ENCODE measurements around the gene ZNF668. TPM values are rescaled to one million over a fixed set of nuclear protein-coding genes. Genes with fewer than 3 reads are reported as not detected.

Gene ZNF668
- total and polyA plus RNA-seq, 2 experiments from 2014 or later, result 6.2 to 13.1 TPM

DNA sequence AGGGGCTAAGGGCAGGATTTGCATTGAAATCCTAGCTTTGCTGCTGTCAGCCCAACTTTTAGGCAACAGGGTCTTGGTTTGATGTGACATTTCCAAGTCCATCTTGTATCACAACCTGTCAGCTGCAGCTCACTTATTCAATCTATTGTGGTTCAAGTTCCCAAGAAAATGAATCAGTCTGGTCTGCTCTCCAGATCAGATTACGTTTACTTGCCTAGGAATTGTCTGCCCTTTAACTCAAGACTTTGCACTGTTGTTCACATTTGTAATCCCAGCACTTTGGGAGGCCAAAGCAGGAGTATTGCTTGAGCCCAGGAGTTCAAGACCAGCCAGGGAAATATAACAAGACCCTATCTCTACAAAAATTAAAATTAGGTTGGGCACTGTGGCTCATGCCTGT is 30.7 kb downstream of the ZNF668 start (continued):
- TF ChIP-seq, protein P1, sequence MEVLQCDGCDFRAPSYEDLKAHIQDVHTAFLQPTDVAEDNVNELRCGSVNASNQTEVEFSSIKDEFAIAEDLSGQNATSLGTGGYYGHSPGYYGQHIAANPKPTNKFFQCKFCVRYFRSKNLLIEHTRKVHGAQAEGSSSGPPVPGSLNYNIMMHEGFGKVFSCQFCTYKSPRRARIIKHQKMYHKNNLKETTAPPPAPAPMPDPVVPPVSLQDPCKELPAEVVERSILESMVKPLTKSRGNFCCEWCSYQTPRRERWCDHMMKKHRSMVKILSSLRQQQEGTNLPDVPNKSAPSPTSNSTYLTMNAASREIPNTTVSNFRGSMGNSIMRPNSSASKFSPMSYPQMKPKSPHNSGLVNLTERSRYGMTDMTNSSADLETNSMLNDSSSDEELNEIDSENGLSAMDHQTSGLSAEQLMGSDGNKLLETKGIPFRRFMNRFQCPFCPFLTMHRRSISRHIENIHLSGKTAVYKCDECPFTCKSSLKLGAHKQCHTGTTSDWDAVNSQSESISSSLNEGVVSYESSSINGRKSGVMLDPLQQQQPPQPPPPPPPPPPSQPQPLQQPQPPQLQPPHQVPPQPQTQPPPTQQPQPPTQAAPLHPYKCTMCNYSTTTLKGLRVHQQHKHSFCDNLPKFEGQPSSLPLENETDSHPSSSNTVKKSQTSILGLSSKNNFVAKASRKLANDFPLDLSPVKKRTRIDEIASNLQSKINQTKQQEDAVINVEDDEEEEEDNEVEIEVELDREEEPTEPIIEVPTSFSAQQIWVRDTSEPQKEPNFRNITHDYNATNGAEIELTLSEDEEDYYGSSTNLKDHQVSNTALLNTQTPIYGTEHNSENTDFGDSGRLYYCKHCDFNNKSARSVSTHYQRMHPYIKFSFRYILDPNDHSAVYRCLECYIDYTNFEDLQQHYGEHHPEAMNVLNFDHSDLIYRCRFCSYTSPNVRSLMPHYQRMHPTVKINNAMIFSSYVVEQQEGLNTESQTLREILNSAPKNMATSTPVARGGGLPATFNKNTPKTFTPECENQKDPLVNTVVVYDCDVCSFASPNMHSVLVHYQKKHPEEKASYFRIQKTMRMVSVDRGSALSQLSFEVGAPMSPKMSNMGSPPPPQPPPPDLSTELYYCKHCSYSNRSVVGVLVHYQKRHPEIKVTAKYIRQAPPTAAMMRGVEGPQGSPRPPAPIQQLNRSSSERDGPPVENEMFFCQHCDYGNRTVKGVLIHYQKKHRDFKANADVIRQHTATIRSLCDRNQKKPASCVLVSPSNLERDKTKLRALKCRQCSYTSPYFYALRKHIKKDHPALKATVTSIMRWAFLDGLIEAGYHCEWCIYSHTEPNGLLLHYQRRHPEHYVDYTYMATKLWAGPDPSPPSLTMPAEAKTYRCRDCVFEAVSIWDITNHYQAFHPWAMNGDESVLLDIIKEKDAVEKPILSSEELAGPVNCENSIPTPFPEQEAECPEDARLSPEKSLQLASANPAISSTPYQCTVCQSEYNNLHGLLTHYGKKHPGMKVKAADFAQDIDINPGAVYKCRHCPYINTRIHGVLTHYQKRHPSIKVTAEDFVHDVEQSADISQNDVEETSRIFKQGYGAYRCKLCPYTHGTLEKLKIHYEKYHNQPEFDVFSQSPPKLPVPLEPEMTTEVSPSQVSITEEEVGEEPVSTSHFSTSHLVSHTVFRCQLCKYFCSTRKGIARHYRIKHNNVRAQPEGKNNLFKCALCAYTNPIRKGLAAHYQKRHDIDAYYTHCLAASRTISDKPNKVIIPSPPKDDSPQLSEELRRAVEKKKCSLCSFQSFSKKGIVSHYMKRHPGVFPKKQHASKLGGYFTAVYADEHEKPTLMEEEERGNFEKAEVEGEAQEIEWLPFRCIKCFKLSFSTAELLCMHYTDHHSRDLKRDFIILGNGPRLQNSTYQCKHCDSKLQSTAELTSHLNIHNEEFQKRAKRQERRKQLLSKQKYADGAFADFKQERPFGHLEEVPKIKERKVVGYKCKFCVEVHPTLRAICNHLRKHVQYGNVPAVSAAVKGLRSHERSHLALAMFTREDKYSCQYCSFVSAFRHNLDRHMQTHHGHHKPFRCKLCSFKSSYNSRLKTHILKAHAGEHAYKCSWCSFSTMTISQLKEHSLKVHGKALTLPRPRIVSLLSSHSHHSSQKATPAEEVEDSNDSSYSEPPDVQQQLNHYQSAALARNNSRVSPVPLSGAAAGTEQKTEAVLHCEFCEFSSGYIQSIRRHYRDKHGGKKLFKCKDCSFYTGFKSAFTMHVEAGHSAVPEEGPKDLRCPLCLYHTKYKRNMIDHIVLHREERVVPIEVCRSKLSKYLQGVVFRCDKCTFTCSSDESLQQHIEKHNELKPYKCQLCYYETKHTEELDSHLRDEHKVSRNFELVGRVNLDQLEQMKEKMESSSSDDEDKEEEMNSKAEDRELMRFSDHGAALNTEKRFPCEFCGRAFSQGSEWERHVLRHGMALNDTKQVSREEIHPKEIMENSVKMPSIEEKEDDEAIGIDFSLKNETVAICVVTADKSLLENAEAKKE (CRISPR knock-in tag; IDR thresholded peaks at IDR 0.05), result no peak
- no peak for TF ChIP-seq ZNF331 (CRISPR knock-in tag; IDR thresholded peaks at IDR 0.05; ENCODE audit: low read depth)
- TF ChIP-seq, protein P2, sequence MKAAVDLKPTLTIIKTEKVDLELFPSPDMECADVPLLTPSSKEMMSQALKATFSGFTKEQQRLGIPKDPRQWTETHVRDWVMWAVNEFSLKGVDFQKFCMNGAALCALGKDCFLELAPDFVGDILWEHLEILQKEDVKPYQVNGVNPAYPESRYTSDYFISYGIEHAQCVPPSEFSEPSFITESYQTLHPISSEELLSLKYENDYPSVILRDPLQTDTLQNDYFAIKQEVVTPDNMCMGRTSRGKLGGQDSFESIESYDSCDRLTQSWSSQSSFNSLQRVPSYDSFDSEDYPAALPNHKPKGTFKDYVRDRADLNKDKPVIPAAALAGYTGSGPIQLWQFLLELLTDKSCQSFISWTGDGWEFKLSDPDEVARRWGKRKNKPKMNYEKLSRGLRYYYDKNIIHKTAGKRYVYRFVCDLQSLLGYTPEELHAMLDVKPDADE (IDR thresholded peaks at IDR 0.05), result no peak
- no peak for TF ChIP-seq ZNF114 (CRISPR knock-in tag; IDR thresholded peaks at IDR 0.05)

DNA sequence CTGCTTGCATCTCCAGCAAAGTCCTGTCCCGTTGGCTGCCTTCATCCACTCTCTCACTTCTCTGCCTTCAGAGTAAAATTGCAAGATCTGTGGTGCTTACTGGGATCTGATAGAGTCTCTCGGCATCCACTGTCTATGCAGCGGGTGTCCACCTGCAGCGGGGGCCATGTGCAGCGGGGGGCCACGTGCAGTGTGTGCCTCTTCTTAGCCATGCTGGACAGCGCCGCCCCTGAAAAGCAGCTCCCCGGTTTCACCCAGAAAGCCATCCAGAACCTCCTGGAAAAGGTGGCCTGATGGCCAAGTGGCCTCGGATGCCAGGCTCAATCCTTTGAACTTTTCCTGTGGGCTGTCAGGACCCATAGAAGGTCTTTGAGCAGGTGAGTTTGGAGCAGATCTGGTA is 31.2 kb downstream of the ZNF668 start:
- Histone ChIP-seq H3K4me2 (peak overlapping the region; percentile 75), H3K79me2 (replicated peaks; ENCODE audit: insufficient read depth) (no peaks in the 10 kb centered on the region), H4K20me1 (replicated peaks; ENCODE audit: insufficient read depth) (no peaks in the 10 kb centered on the region), H3K27me3 (ENCODE audit: insufficient read depth) (no peaks in the 10 kb centered on the region), H3K36me3 (ENCODE audit: insufficient read depth) (no peaks in the 10 kb centered on the region; the same call in 1 of the 2 replicates), H3F3A (replicated peaks; ENCODE audit: low read depth) (peaks cover 12% of the 10 kb centered on the region; the same call in 1 of the 2 replicates), H3K9me2 (ENCODE audit: insufficient read depth) (no peaks in the 10 kb centered on the region), H2AFZ (peak overlapping the region; percentile 93), H3K27ac (ENCODE audit: low read depth) (no peak overlapping the region), H3K4me1 (ENCODE audit: insufficient read depth) (0 out of 2 replicates have a peak, but pooled peaks cover 9% of the 10 kb centered on the region), H3K4me3 (peak overlapping the region; percentile 58)
- no peak for DNase-seq (ENCODE audit: low spot score)
- H3K27ac Mint-ChIP-seq, result no peak overlapping the region
- H3K4me1 Mint-ChIP-seq, result peaks cover 3% of the 10 kb centered on the region; the same call in 1 of the 3 replicates
- H3K9me3 Mint-ChIP-seq, result no peaks in the 10 kb centered on the region
- no peak for ATAC-seq
- TF ChIP-seq STAT1 (IDR thresholded peaks at IDR 0.05; ENCODE audit: unreplicated experiment) (no peak), EZH2phosphoT487 (IDR thresholded peaks at IDR 0.05; ENCODE audit: unreplicated experiment) (no peak)
- TF ChIP-seq, protein P2 (IDR thresholded peaks at IDR 0.05), result no peak
- TF ChIP-seq, protein P3, sequence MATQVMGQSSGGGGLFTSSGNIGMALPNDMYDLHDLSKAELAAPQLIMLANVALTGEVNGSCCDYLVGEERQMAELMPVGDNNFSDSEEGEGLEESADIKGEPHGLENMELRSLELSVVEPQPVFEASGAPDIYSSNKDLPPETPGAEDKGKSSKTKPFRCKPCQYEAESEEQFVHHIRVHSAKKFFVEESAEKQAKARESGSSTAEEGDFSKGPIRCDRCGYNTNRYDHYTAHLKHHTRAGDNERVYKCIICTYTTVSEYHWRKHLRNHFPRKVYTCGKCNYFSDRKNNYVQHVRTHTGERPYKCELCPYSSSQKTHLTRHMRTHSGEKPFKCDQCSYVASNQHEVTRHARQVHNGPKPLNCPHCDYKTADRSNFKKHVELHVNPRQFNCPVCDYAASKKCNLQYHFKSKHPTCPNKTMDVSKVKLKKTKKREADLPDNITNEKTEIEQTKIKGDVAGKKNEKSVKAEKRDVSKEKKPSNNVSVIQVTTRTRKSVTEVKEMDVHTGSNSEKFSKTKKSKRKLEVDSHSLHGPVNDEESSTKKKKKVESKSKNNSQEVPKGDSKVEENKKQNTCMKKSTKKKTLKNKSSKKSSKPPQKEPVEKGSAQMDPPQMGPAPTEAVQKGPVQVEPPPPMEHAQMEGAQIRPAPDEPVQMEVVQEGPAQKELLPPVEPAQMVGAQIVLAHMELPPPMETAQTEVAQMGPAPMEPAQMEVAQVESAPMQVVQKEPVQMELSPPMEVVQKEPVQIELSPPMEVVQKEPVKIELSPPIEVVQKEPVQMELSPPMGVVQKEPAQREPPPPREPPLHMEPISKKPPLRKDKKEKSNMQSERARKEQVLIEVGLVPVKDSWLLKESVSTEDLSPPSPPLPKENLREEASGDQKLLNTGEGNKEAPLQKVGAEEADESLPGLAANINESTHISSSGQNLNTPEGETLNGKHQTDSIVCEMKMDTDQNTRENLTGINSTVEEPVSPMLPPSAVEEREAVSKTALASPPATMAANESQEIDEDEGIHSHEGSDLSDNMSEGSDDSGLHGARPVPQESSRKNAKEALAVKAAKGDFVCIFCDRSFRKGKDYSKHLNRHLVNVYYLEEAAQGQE (IDR thresholded peaks at IDR 0.05; ENCODE audit: unreplicated experiment), result peak; percentile 47
- peaks cover 3% of the 10 kb centered on the region for H3K36me3 Mint-ChIP-seq (ENCODE audit: low read depth)
- peaks cover 4% of the 10 kb centered on the region for H3K27me3 Mint-ChIP-seq (ENCODE audit: insufficient read depth, low read depth, poor library complexity)
- H3K4me3 Mint-ChIP-seq, result peak overlapping the region; percentile 63
